Transverse colon (tissue), 4 donors: Measurements from ENCODE around the gene WNK2. TPM values are rescaled to one million over a fixed set of nuclear protein-coding genes. Genes with fewer than 3 reads are reported as not detected.

ENCODE experiments used
- DNase-seq: peaks from one replicate; pipeline ENCODE4 v3.0.0-alpha.2; 2019
- H3K27ac ChIP-seq, 4 donors: fragments of 200-600 bp; sonication (generic); 2 replicates each; pipeline ENCODE4 v1.5.1; 2016 to 2018; ENCODE audit warnings: inconsistent platforms in 4 of 4
- H3K27me3 ChIP-seq: fragments of 200-600 bp; sonication (generic); 2 replicates; pipeline ENCODE4 v1.5.1; 2017; ENCODE audit warnings: inconsistent platforms
- H3K36me3 ChIP-seq, 4 donors: fragments of 200-600 bp; sonication (generic); 2 replicates each; pipeline ENCODE4 v1.5.1; 2017 to 2019; ENCODE audit warnings: inconsistent platforms in 4 of 4
- H3K4me1 ChIP-seq, 4 donors: fragments of 200-600 bp; sonication (generic); 2 replicates each; pipeline ENCODE4 v1.5.1; 2017 to 2020; ENCODE audit warnings: inconsistent platforms in 4 of 4
- H3K4me3 ChIP-seq, 4 donors: fragments of 200-600 bp; sonication (generic); 1 replicate in 1 of 4; 2 replicates in 3 of 4; pipeline versions ENCODE4 v1.5.1 to v1.6.1; 2017 to 2019; ENCODE audit warnings: inconsistent platforms in 4 of 4
- H3K9me3 ChIP-seq, 2 donors: fragments of 200-600 bp; sonication (generic); 2 replicates each; pipeline ENCODE4 v1.5.1; 2017 to 2019; ENCODE audit warnings: inconsistent platforms in 2 of 2
- CTCF ChIP-seq, 5 experiments: fragments of 200-600 bp in 3 of 5; fragments of 450-650 bp in 2 of 5; sonication (generic) in 3 of 5; IDR thresholded peaks; 1 replicate in 2 of 5; 2 replicates in 3 of 5; pipeline ENCODE4 v1.5.1; 2016 to 2017; ENCODE audit warnings: antibody characterized with exemption in 5 of 5, inconsistent platforms in 3 of 5, mild to moderate bottlenecking in 2 of 5, moderate library complexity in 1 of 5
- EP300 ChIP-seq: sonication (generic); formaldehyde crosslinking; IDR thresholded peaks from one replicate; pipeline ENCODE4 v1.6.1; 2017; ENCODE audit warnings: antibody characterized with exemption, low read depth
- POLR2A ChIP-seq: fragments of 450-650 bp; IDR thresholded peaks from one replicate; pipeline ENCODE4 v1.6.1; 2016; ENCODE audit warnings: antibody characterized with exemption, mild to moderate bottlenecking, moderate library complexity
- POLR2AphosphoS5 ChIP-seq, 3 donors: sonication (generic); formaldehyde crosslinking; IDR thresholded peaks; one replicate each; pipeline ENCODE4 v1.6.1; 2016; ENCODE audit warnings: antibody characterized with exemption in 3 of 3
- whole genome bisulfite sequencing, 2 donors: methylation state at CpG; one replicate each; pipeline ENCODE4 v1.1.5; 2018; ENCODE audit warnings: low coverage in 1 of 2; 5-methylcytosine and 5-hydroxymethylcytosine counted together
- in situ Hi-C, 4 donors: fragments of 200-750 bp; cut with MboI; loops; one replicate each; pipeline versions ENCODE4 v1.15.0 to v1.15.1; 2017; ENCODE audit warnings: low sequenced_read_pairs in 3 of 4, low pct_ligation_motif_present in 1 of 4, low pct_unique_long_range_greater_than_20kb in 1 of 4
- intact Hi-C: fragments of 100-400 bp; cut with DNase I; formaldehyde crosslinking; loops from one replicate; pipeline ENCODE4 v1.15.1; 2023; ENCODE audit warnings: low total_unique reads
- total RNA-seq, 4 donors: library from RNA; depleted of rRNA; stranded (reverse); fragments of >200 nt; gene quantifications; one replicate each; pipeline ENCODE4 v1.1.0, GENCODE V29; 2016

The WNK2 gene
- total RNA-seq, 4 donors from 2014 or later: 133 to 618 (median 157) TPM

- Histone ChIP-seq H3K4me1 (peaks cover 62 to 96% (median 81%) of the 10 kb centered on the region in 4 donors), H3K9me3 (no peaks in the 10 kb centered on the region), H3K36me3 (no peaks in the 10 kb centered on the region), H3K27ac (peak overlapping the region; percentile 81 to 88 (median 86)), H3K27me3 (no peaks in the 10 kb centered on the region), H3K4me3 (peak overlapping the region in 1 of 4 donors; percentile 27)
- intact Hi-C loops: no loop called here
- no peak for DNase-seq
- WGBS, 2 donors: 55% methylated on average over 4 of the region's 4 CpGs; no CpG with 5 or more reads in 1 of the 2 donors
- in situ Hi-C loops: no loop called here
- no peak for TF ChIP-seq CTCF (IDR thresholded peaks at IDR 0.05)
- TF ChIP-seq EP300: no peak
- no peak for TF ChIP-seq POLR2A
- no peak for TF ChIP-seq POLR2AphosphoS5 (IDR thresholded peaks at IDR 0.05)
Observed at GRCh38 chr9:93204470-93205043, 20.6 kb downstream of the WNK2 start.

- DNase-seq: no peak
- TF ChIP-seq POLR2AphosphoS5 (IDR thresholded peaks at IDR 0.05): peak in 1 of 3 donors; percentile 11
- no peak for TF ChIP-seq POLR2A
- no peaks in the 10 kb centered on the region for H3K27me3 ChIP-seq
- WGBS, 2 donors: 14 to 38% methylated on average over 4 to 13 of the region's 14 CpGs
- in situ Hi-C loops (no loop called here), intact Hi-C loops (no loop called here)
- H3K27ac ChIP-seq: peak overlapping the region; percentile 81 to 88 (median 86)
- no peak overlapping the region for H3K4me3 ChIP-seq
- no peaks in the 10 kb centered on the region for H3K36me3 ChIP-seq
- no peaks in the 10 kb centered on the region for H3K9me3 ChIP-seq
- H3K4me1 ChIP-seq: peaks cover 65 to 98% (median 87%) of the 10 kb centered on the region in 4 donors
Observed at GRCh38 chr9:93205045-93205768, 21.3 kb downstream of the WNK2 start.

- Histone ChIP-seq H3K27ac (peak overlapping the region; percentile 81 to 88 (median 86)), H3K36me3 (no peaks in the 10 kb centered on the region), H3K27me3 (no peaks in the 10 kb centered on the region), H3K9me3 (no peaks in the 10 kb centered on the region), H3K4me3 (no peak overlapping the region), H3K4me1 (peaks cover 63 to 94% (median 85%) of the 10 kb centered on the region in 4 donors)
- TF ChIP-seq EP300 (no peak), POLR2AphosphoS5 (IDR thresholded peaks at IDR 0.05) (no peak)
- DNase-seq: no peak
- intact Hi-C loops: no loop called here
- in situ Hi-C loops: no loop called here
- 67% methylated on average over 12 of the region's 12 CpGs; no CpG with 5 or more reads in 1 of the 2 donors for WGBS, 2 donors
Observed at GRCh38 chr9:93205896-93206575, 22.1 kb downstream of the WNK2 start.

- Histone ChIP-seq H3K9me3 (no peaks in the 10 kb centered on the region), H3K27ac (peak overlapping the region; percentile 81 to 88 (median 86)), H3K27me3 (no peaks in the 10 kb centered on the region), H3K4me3 (no peak overlapping the region), H3K4me1 (peaks cover 57 to 88% (median 79%) of the 10 kb centered on the region in 4 donors), H3K36me3 (no peaks in the 10 kb centered on the region)
- DNase-seq: no peak
- in situ Hi-C loops: no loop called here
- WGBS, 2 donors: 35% methylated on average over 6 of the region's 7 CpGs; no CpG with 5 or more reads in 1 of the 2 donors
- intact Hi-C loops: no loop called here
- TF ChIP-seq EP300 (no peak), POLR2AphosphoS5 (IDR thresholded peaks at IDR 0.05) (no peak), CTCF (IDR thresholded peaks at IDR 0.05) (no peak), POLR2A (no peak)
Observed at GRCh38 chr9:93206576-93207155, 22.7 kb downstream of the WNK2 start.
